ENCODE measurements around the gene CTNNA3.

DNA sequence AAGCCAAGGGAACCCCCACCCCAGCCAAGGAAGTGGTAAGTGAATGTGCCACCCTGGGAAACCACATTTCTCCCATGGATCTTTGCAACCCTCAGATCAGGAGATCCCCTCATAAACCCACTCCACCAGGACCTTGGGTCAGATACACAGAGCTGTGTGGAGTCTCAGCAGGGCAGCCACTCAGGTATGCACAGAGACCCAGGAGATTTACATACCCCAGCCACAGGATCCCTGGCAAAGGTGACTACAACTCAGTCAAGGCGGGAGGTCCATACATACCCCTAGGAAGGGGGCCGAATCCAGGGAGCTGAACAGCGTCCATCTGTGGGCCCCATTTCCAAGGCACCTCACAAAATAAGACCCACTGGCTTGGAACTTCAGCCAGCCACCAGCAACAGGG is 293.4 kb downstream of the CTNNA3 start:
- TF ChIP-seq ZNF184 (tag by site-specific recombination; IDR thresholded peaks at IDR 0.05) (no peak), ZNF146 (tag by site-specific recombination; IDR thresholded peaks at IDR 0.05) (no peak), MEIS1 (CRISPR knock-in tag; IDR thresholded peaks at IDR 0.05; ENCODE audit: borderline replicate concordance) (no peak), ZNF274 (IDR thresholded peaks at IDR 0.05; ENCODE audit: low read length) (no peak), ZNF274 (tag by site-specific recombination; IDR thresholded peaks at IDR 0.05; ENCODE audit: borderline replicate concordance) (no peak), ZNF335 (tag by site-specific recombination; conservative IDR thresholded peaks at IDR 0.05) (no peak), GLI4 (tag by site-specific recombination; IDR thresholded peaks at IDR 0.05) (no peak), ZNF510 (tag by site-specific recombination; IDR thresholded peaks at IDR 0.05; ENCODE audit: insufficient replicate concordance) (no peak), ZNF404 (tag by site-specific recombination; IDR thresholded peaks at IDR 0.05) (no peak), ZNF558 (tag by site-specific recombination; IDR thresholded peaks at IDR 0.05) (no peak)
- TF ChIP-seq, protein P1, sequence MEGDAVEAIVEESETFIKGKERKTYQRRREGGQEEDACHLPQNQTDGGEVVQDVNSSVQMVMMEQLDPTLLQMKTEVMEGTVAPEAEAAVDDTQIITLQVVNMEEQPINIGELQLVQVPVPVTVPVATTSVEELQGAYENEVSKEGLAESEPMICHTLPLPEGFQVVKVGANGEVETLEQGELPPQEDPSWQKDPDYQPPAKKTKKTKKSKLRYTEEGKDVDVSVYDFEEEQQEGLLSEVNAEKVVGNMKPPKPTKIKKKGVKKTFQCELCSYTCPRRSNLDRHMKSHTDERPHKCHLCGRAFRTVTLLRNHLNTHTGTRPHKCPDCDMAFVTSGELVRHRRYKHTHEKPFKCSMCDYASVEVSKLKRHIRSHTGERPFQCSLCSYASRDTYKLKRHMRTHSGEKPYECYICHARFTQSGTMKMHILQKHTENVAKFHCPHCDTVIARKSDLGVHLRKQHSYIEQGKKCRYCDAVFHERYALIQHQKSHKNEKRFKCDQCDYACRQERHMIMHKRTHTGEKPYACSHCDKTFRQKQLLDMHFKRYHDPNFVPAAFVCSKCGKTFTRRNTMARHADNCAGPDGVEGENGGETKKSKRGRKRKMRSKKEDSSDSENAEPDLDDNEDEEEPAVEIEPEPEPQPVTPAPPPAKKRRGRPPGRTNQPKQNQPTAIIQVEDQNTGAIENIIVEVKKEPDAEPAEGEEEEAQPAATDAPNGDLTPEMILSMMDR (tag by site-specific recombination; IDR thresholded peaks at IDR 0.05), result no peak
